Measurements from ENCODE around the gene EIF2AK2. TPM values are rescaled to one million over a fixed set of nuclear protein-coding genes. Genes with fewer than 3 reads are reported as not detected.

Gene EIF2AK2
- total RNA-seq, 1 donor: 42.3 TPM

DNA sequence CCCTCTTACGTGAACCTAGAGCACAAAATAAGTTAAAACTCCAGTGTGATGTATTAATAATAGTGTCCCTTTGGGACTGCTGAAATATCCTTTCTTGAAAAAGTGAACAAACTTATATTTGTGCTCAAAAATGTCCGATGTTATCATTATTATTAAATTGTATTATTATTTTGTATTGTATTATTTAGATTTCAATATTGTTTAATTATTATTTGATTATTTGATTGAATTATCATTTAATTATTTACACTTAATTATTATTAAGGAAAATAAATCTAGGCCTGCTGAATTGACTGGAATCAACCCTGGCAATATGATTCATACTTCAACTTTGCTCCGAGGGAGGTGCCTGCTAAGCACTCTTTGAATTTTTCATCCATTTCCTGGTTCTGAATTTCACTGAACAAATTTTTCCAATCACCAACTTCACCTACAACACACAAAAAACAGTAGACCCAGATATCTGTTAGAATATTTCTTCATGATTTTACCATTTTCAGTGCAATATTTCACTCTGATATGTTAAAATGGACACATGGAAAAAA is 10.9 kb upstream of the EIF2AK2 start:
- DNase-seq (ENCODE audit: insufficient read length, low spot score, missing footprints): peak; percentile 78
- Histone ChIP-seq H3K4me1 (ENCODE audit: insufficient read depth, low read length) (no peaks in the 10 kb centered on the region), H4K20me1 (ENCODE audit: insufficient read depth, low read length) (no peaks in the 10 kb centered on the region), H3K27me3 (ENCODE audit: insufficient read depth, low read length) (no peaks in the 10 kb centered on the region), H3K79me2 (ENCODE audit: insufficient read depth, low read length) (no peaks in the 10 kb centered on the region), H3K27ac (ENCODE audit: low read depth, low read length) (no peak overlapping the region), H3K4me2 (ENCODE audit: insufficient read depth, low read length) (peak overlapping the region; percentile 49), H2AFZ (ENCODE audit: low read length) (peak overlapping the region; percentile 80), H3K9me3 (ENCODE audit: low read depth, low read length) (no peaks in the 10 kb centered on the region), H3K4me3 (ENCODE audit: insufficient read depth, low read length) (no peak overlapping the region), H3K36me3 (ENCODE audit: insufficient read depth, low read length) (no peaks in the 10 kb centered on the region)
- TF ChIP-seq, protein P1, sequence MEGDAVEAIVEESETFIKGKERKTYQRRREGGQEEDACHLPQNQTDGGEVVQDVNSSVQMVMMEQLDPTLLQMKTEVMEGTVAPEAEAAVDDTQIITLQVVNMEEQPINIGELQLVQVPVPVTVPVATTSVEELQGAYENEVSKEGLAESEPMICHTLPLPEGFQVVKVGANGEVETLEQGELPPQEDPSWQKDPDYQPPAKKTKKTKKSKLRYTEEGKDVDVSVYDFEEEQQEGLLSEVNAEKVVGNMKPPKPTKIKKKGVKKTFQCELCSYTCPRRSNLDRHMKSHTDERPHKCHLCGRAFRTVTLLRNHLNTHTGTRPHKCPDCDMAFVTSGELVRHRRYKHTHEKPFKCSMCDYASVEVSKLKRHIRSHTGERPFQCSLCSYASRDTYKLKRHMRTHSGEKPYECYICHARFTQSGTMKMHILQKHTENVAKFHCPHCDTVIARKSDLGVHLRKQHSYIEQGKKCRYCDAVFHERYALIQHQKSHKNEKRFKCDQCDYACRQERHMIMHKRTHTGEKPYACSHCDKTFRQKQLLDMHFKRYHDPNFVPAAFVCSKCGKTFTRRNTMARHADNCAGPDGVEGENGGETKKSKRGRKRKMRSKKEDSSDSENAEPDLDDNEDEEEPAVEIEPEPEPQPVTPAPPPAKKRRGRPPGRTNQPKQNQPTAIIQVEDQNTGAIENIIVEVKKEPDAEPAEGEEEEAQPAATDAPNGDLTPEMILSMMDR (IDR thresholded peaks at IDR 0.05; ENCODE audit: extremely low read depth, low read depth, low read length): no peak

- no peaks in the 10 kb centered on the region for H3K36me3 ChIP-seq (ENCODE audit: insufficient read depth, low read length)
- DNase-seq (ENCODE audit: insufficient read length, low spot score, missing footprints): no peak
- H4K20me1 ChIP-seq (ENCODE audit: insufficient read depth, low read length): no peaks in the 10 kb centered on the region
- no peak overlapping the region for H3K27ac ChIP-seq (ENCODE audit: low read depth, low read length)
- H2AFZ ChIP-seq (ENCODE audit: low read length): no peak overlapping the region
- H3K27me3 ChIP-seq (ENCODE audit: insufficient read depth, low read length): no peaks in the 10 kb centered on the region
- H3K4me1 ChIP-seq (ENCODE audit: insufficient read depth, low read length): no peaks in the 10 kb centered on the region
- no peaks in the 10 kb centered on the region for H3K9me3 ChIP-seq (ENCODE audit: low read depth, low read length)
- H3K4me2 ChIP-seq (ENCODE audit: insufficient read depth, low read length): no peak overlapping the region
- TF ChIP-seq, protein P1 (IDR thresholded peaks at IDR 0.05; ENCODE audit: extremely low read depth, low read depth, low read length): no peak
- H3K79me2 ChIP-seq (ENCODE audit: insufficient read depth, low read length): no peaks in the 10 kb centered on the region
- no peak overlapping the region for H3K4me3 ChIP-seq (ENCODE audit: insufficient read depth, low read length)
Measured at GRCh38 chr2:37164757-37165156, 8.0 kb upstream of the EIF2AK2 start.

GRCh38 chr2:37156071-37156856 is 516 bp downstream of the EIF2AK2 start:
- peak overlapping the region; percentile 81 for H3K27ac ChIP-seq (ENCODE audit: low read depth, low read length)
- DNase-seq (ENCODE audit: insufficient read length, low spot score, missing footprints): peak; percentile 92
- H3K4me3 ChIP-seq (ENCODE audit: insufficient read depth, low read length): peak overlapping the region; percentile 94
- peaks cover 50% of the 10 kb centered on the region for H3K79me2 ChIP-seq (ENCODE audit: insufficient read depth, low read length)
- TF ChIP-seq, protein P1 (IDR thresholded peaks at IDR 0.05; ENCODE audit: extremely low read depth, low read depth, low read length): no peak
- no peaks in the 10 kb centered on the region for H3K27me3 ChIP-seq (ENCODE audit: insufficient read depth, low read length)
- peaks cover 2% of the 10 kb centered on the region for H3K36me3 ChIP-seq (ENCODE audit: insufficient read depth, low read length)
- peaks cover 8% of the 10 kb centered on the region for H4K20me1 ChIP-seq (ENCODE audit: insufficient read depth, low read length)
- H3K4me2 ChIP-seq (ENCODE audit: insufficient read depth, low read length): peak overlapping the region; percentile 97
- H3K4me1 ChIP-seq (ENCODE audit: insufficient read depth, low read length): peaks cover 17% of the 10 kb centered on the region
- H2AFZ ChIP-seq (ENCODE audit: low read length): peak overlapping the region; percentile 75
- no peaks in the 10 kb centered on the region for H3K9me3 ChIP-seq (ENCODE audit: low read depth, low read length)

DNA sequence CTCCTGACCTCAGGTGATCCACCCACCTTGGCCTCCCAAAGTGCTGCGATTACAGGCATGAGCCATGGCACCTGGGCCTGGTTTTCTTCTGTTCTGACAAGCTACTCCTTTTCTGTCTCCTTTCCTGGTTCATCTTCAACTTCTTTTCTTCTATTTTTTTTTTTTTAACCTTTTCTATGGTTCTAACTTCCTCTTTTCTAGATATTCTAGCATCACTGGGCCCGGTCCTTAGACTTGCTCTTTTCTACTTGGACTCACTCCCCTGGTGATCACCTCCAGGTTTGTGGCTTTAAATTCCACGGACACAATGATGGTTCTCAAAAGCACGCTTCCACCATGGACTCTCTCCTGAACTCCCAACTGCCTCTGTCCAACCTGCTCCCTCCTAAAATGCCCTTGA is 2.0 kb downstream of the EIF2AK2 start:
- TF ChIP-seq, protein P1 (IDR thresholded peaks at IDR 0.05; ENCODE audit: extremely low read depth, low read depth, low read length): no peak
- no peak for DNase-seq (ENCODE audit: insufficient read length, low spot score, missing footprints)
- H3K9me3 ChIP-seq (ENCODE audit: low read depth, low read length): no peaks in the 10 kb centered on the region
- H3K27me3 ChIP-seq (ENCODE audit: insufficient read depth, low read length): no peaks in the 10 kb centered on the region
- peaks cover 20% of the 10 kb centered on the region for H3K4me1 ChIP-seq (ENCODE audit: insufficient read depth, low read length)
- H3K79me2 ChIP-seq (ENCODE audit: insufficient read depth, low read length): peaks cover 63% of the 10 kb centered on the region
- H4K20me1 ChIP-seq (ENCODE audit: insufficient read depth, low read length): peaks cover 12% of the 10 kb centered on the region
- no peak overlapping the region for H3K4me2 ChIP-seq (ENCODE audit: insufficient read depth, low read length)
- H3K4me3 ChIP-seq (ENCODE audit: insufficient read depth, low read length): no peak overlapping the region
- no peak overlapping the region for H2AFZ ChIP-seq (ENCODE audit: low read length)
- H3K27ac ChIP-seq (ENCODE audit: low read depth, low read length): no peak overlapping the region
- peaks cover 2% of the 10 kb centered on the region for H3K36me3 ChIP-seq (ENCODE audit: insufficient read depth, low read length)

All from osteoblast (primary cell).